Measurements from ENCODE around the gene ACOXL. TPM values are rescaled to one million over a fixed set of nuclear protein-coding genes. Genes with fewer than 3 reads are reported as not detected.

Gene ACOXL
- total RNA-seq, 2 experiments from 2014 or later = 0.14 to 0.56 TPM

GRCh38 chr2:110955045-110955444 is 222.7 kb downstream of the ACOXL start:
- Mint-ChIP-seq H3K9me3 (no peaks in the 10 kb centered on the region), H3K4me1 (ENCODE audit: low read depth) (no peaks in the 10 kb centered on the region), H3K36me3 (ENCODE audit: low read depth) (no peaks in the 10 kb centered on the region), H3K27me3 (peaks cover 5% of the 10 kb centered on the region), H3K4me3 (no peak overlapping the region), H3K27ac (no peak overlapping the region)
- intact Hi-C loops (cut with micrococcal nuclease) = no loop called here
- ATAC-seq (no peak), DNase-seq (no peak)
- POLR2A ChIA-PET = no interaction called here
- TF ChIP-seq CTCF (IDR thresholded peaks at IDR 0.05) = no peak
- CTCF ChIA-PET = no interaction called here

- CTCF ChIA-PET = no interaction called here
Measured at GRCh38 chr2:110955556-110955955, 223.2 kb downstream of the ACOXL start.

GRCh38 chr2:110957293-110957692 is 224.9 kb downstream of the ACOXL start:
- POLR2A ChIA-PET = no interaction called here
- Mint-ChIP-seq H3K36me3 (ENCODE audit: low read depth) (no peaks in the 10 kb centered on the region), H3K9me3 (no peaks in the 10 kb centered on the region), H3K4me3 (no peak overlapping the region), H3K27ac (no peak overlapping the region), H3K4me1 (ENCODE audit: low read depth) (no peaks in the 10 kb centered on the region), H3K27me3 (peaks cover 7% of the 10 kb centered on the region)
- ATAC-seq (no peak), DNase-seq (no peak)
- intact Hi-C loops (cut with micrococcal nuclease) = no loop called here
- TF ChIP-seq CTCF (IDR thresholded peaks at IDR 0.05) = no peak
- CTCF ChIA-PET = no interaction called here

More at GRCh38 chr2:110955556-110955955, 223.2 kb downstream of the ACOXL start:
- Mint-ChIP-seq H3K27me3 (peaks cover 5% of the 10 kb centered on the region), H3K27ac (no peak overlapping the region), H3K36me3 (ENCODE audit: low read depth) (no peaks in the 10 kb centered on the region), H3K9me3 (no peaks in the 10 kb centered on the region), H3K4me1 (ENCODE audit: low read depth) (no peaks in the 10 kb centered on the region), H3K4me3 (no peak overlapping the region)
- no peak for ATAC-seq
- POLR2A ChIA-PET = no interaction called here
- no peak for TF ChIP-seq CTCF (IDR thresholded peaks at IDR 0.05)
- intact Hi-C loops (cut with micrococcal nuclease) = no loop called here
- no peak for DNase-seq

GRCh38 chr2:110958346-110959119 is 226.2 kb downstream of the ACOXL start:
- no peak for TF ChIP-seq CTCF (IDR thresholded peaks at IDR 0.05)
- H3K4me1 Mint-ChIP-seq (ENCODE audit: low read depth) = no peaks in the 10 kb centered on the region
- DNase-seq (no peak), ATAC-seq (no peak)
- intact Hi-C loops (cut with micrococcal nuclease) = no loop called here
- no peaks in the 10 kb centered on the region for H3K9me3 Mint-ChIP-seq
- ChIA-PET POLR2A (no interaction called here), CTCF (interaction anchor here (1.3 to 1.4 kb wide), 2 partner anchors 11 to 147 kb away, joined by 4 to 5 read pairs; no protein-coding TSS in a partner anchor)
- no peak overlapping the region for H3K4me3 Mint-ChIP-seq
- no peaks in the 10 kb centered on the region for H3K36me3 Mint-ChIP-seq (ENCODE audit: low read depth)
- no peak overlapping the region for H3K27ac Mint-ChIP-seq
- peaks cover 7% of the 10 kb centered on the region for H3K27me3 Mint-ChIP-seq

GRCh38 chr2:110959198-110959597 is 226.8 kb downstream of the ACOXL start:
- no peaks in the 10 kb centered on the region for H3K9me3 Mint-ChIP-seq
- H3K4me3 Mint-ChIP-seq = no peak overlapping the region
- TF ChIP-seq CTCF (IDR thresholded peaks at IDR 0.05) = no peak
- intact Hi-C loops (cut with micrococcal nuclease) = no loop called here
- ChIA-PET POLR2A (no interaction called here), CTCF (interaction anchor here (1.3 to 1.4 kb wide), 2 partner anchors 12 to 147 kb away, joined by 4 to 5 read pairs; no protein-coding TSS in a partner anchor)
- no peak overlapping the region for H3K27ac Mint-ChIP-seq
- DNase-seq (no peak), ATAC-seq (no peak)
- H3K4me1 Mint-ChIP-seq (ENCODE audit: low read depth) = no peaks in the 10 kb centered on the region
- H3K27me3 Mint-ChIP-seq = peaks cover 10% of the 10 kb centered on the region
- no peaks in the 10 kb centered on the region for H3K36me3 Mint-ChIP-seq (ENCODE audit: low read depth)

Data from activated CD8-positive, alpha-beta T cell treated with anti-CD3 and anti-CD28 coated beads for 36 hours (primary cell).